HepG2 (cell line): Measurements from ENCODE around the gene MLST8. TPM values are rescaled to one million over a fixed set of nuclear protein-coding genes. Genes with fewer than 3 reads are reported as not detected.

Experiments
- polyA plus RNA-seq, 8 experiments: library from polyadenylated mRNA; depleted of rRNA in 3 of 8; stranded (reverse) in 7 of 8; unstranded in 1 of 8; fragments of >200 nt; fragmentation: Illumina TruSeq in 4 of 8; extraction: Trizol in 4 of 8; gene quantifications; 2 replicates each; pipeline versions ENCODE4 v1.2.1 to v1.2.3, GENCODE V29; 2011 to 2016; ENCODE audit warnings: low read depth in 4 of 8, missing spikeins in 1 of 8, mixed read lengths in 1 of 8; ENCODE audit not compliant: insufficient read depth in 1 of 8
- total RNA-seq, 5 experiments: library from RNA; depleted of rRNA; stranded (reverse); fragments of >200 nt; fragmentation: Illumina TruSeq; extraction: Trizol; gene quantifications; 2 replicates each; pipeline ENCODE4 v1.2.3, GENCODE V29; 2016; ENCODE audit warnings: low read depth in 1 of 5

MLST8 gene
- total and polyA plus RNA-seq, 2 of the 13 experiments (the other 11 are each of a cell fraction or from before 2014, with no cell fraction given): 30.8 to 72.7 TPM

Other genes with a start within 250 kb of the MLST8 start
- 143 and 157 TPM in 2 replicates for gene NDUFB10, start 245.9 kb upstream of the MLST8 start, total RNA-seq (2016; rRNA removed; fragmentation: Illumina TruSeq; extraction: Trizol)
- gene NDUFB10, start 245.9 kb upstream of the MLST8 start, polyA plus RNA-seq (2011; rRNA removed): 68.6 and 73.7 TPM in 2 replicates
- gene RPS2, start 240.6 kb upstream of the MLST8 start, total RNA-seq (2016; rRNA removed; fragmentation: Illumina TruSeq; extraction: Trizol): 1,908 and 1,988 TPM in 2 replicates
- gene RPS2, start 240.6 kb upstream of the MLST8 start, polyA plus RNA-seq (2011; rRNA removed): 4,513 and 4,514 TPM in 2 replicates
- not detected in 2 replicates for gene RNF151, start 238.6 kb upstream of the MLST8 start, total RNA-seq (2016; rRNA removed; fragmentation: Illumina TruSeq; extraction: Trizol)
- gene RNF151, start 238.6 kb upstream of the MLST8 start, polyA plus RNA-seq (2011; rRNA removed): not detected in 2 replicates
- 31.2 and 38.0 TPM in 2 replicates for gene TBL3, start 233.4 kb upstream of the MLST8 start, total RNA-seq (2016; rRNA removed; fragmentation: Illumina TruSeq; extraction: Trizol)
- 16.8 and 24.9 TPM in 2 replicates for gene TBL3, start 233.4 kb upstream of the MLST8 start, polyA plus RNA-seq (2011; rRNA removed)
- 0.21 and 1.4 TPM in 2 replicates for gene NOXO1, start 224.0 kb upstream of the MLST8 start, total RNA-seq (2016; rRNA removed; fragmentation: Illumina TruSeq; extraction: Trizol)
- 0.69 and 1.4 TPM in 2 replicates for gene NOXO1, start 224.0 kb upstream of the MLST8 start, polyA plus RNA-seq (2011; rRNA removed)
- gene GFER, start 221.3 kb upstream of the MLST8 start, total RNA-seq (2016; rRNA removed; fragmentation: Illumina TruSeq; extraction: Trizol): 68.3 and 71.7 TPM in 2 replicates
- 28.6 and 35.9 TPM in 2 replicates for gene GFER, start 221.3 kb upstream of the MLST8 start, polyA plus RNA-seq (2011; rRNA removed)
- 0.58 and 0.97 TPM in 2 replicates for gene SYNGR3, start 215.5 kb upstream of the MLST8 start, total RNA-seq (2016; rRNA removed; fragmentation: Illumina TruSeq; extraction: Trizol)
- gene SYNGR3, start 215.5 kb upstream of the MLST8 start, polyA plus RNA-seq (2011; rRNA removed): 5.7 and 7.4 TPM in 2 replicates
- 9.5 and 13.5 TPM in 2 replicates for gene ZNF598, start 195.6 kb upstream of the MLST8 start, total RNA-seq (2016; rRNA removed; fragmentation: Illumina TruSeq; extraction: Trizol)
- 14.2 and 17.6 TPM in 2 replicates for gene ZNF598, start 195.6 kb upstream of the MLST8 start, polyA plus RNA-seq (2011; rRNA removed)
- gene NPW, start 185.7 kb upstream of the MLST8 start, total RNA-seq (2016; rRNA removed; fragmentation: Illumina TruSeq; extraction: Trizol): 0.97 TPM in 1 of 2 replicates, not detected in the other
- 0.24 and 0.25 TPM in 2 replicates for gene NPW, start 185.7 kb upstream of the MLST8 start, polyA plus RNA-seq (2011; rRNA removed)
- 15.8 and 23.7 TPM in 2 replicates for gene NHERF2, start 178.6 kb upstream of the MLST8 start, total RNA-seq (2016; rRNA removed; fragmentation: Illumina TruSeq; extraction: Trizol)
- gene NHERF2, start 178.6 kb upstream of the MLST8 start, polyA plus RNA-seq (2011; rRNA removed): 39.3 and 47.2 TPM in 2 replicates
- gene NTHL1, start 157.6 kb upstream of the MLST8 start, total RNA-seq (2016; rRNA removed; fragmentation: Illumina TruSeq; extraction: Trizol): 64.8 and 64.9 TPM in 2 replicates
- 47.5 and 55.6 TPM in 2 replicates for gene NTHL1, start 157.6 kb upstream of the MLST8 start, polyA plus RNA-seq (2011; rRNA removed)
- gene TSC2, start 157.5 kb upstream of the MLST8 start, total RNA-seq (2016; rRNA removed; fragmentation: Illumina TruSeq; extraction: Trizol): 10.3 and 19.6 TPM in 2 replicates
- 40.4 and 44.6 TPM in 2 replicates for gene TSC2, start 157.5 kb upstream of the MLST8 start, polyA plus RNA-seq (2011; rRNA removed)
- gene PKD1, start 69.6 kb upstream of the MLST8 start, total RNA-seq (2016; rRNA removed; fragmentation: Illumina TruSeq; extraction: Trizol): 9.1 and 22.1 TPM in 2 replicates
- 23.0 and 40.7 TPM in 2 replicates for gene PKD1, start 69.6 kb upstream of the MLST8 start, polyA plus RNA-seq (2011; rRNA removed)
- 0.45 and 0.86 TPM in 2 replicates for gene RAB26, start 56.8 kb upstream of the MLST8 start, total RNA-seq (2016; rRNA removed; fragmentation: Illumina TruSeq; extraction: Trizol)
- 3.6 and 3.7 TPM in 2 replicates for gene RAB26, start 56.8 kb upstream of the MLST8 start, polyA plus RNA-seq (2011; rRNA removed)
- 40.3 and 47.9 TPM in 2 replicates for gene TRAF7, start 49.7 kb upstream of the MLST8 start, total RNA-seq (2016; rRNA removed; fragmentation: Illumina TruSeq; extraction: Trizol)
- gene TRAF7, start 49.7 kb upstream of the MLST8 start, polyA plus RNA-seq (2011; rRNA removed): 65.6 and 67.9 TPM in 2 replicates
- 1.2 and 1.4 TPM in 2 replicates for gene CASKIN1, start 8.8 kb upstream of the MLST8 start, total RNA-seq (2016; rRNA removed; fragmentation: Illumina TruSeq; extraction: Trizol)
- gene CASKIN1, start 8.8 kb upstream of the MLST8 start, polyA plus RNA-seq (2011; rRNA removed): 2.2 and 9.4 TPM in 2 replicates
- 1.7 and 5.8 TPM in 2 replicates for gene BRICD5, start 5.4 kb downstream of the MLST8 start, total RNA-seq (2016; rRNA removed; fragmentation: Illumina TruSeq; extraction: Trizol)
- gene BRICD5, start 5.4 kb downstream of the MLST8 start, polyA plus RNA-seq (2011; rRNA removed): 1.6 and 2.0 TPM in 2 replicates
- gene PGP, start 9.4 kb downstream of the MLST8 start, total RNA-seq (2016; rRNA removed; fragmentation: Illumina TruSeq; extraction: Trizol): 15.6 and 18.3 TPM in 2 replicates
- 7.3 and 8.4 TPM in 2 replicates for gene PGP, start 9.4 kb downstream of the MLST8 start, polyA plus RNA-seq (2011; rRNA removed)
- 10.3 and 19.5 TPM in 2 replicates for gene E4F1, start 18.1 kb downstream of the MLST8 start, total RNA-seq (2016; rRNA removed; fragmentation: Illumina TruSeq; extraction: Trizol)
- 13.8 and 17.2 TPM in 2 replicates for gene E4F1, start 18.1 kb downstream of the MLST8 start, polyA plus RNA-seq (2011; rRNA removed)
- gene DNASE1L2, start 31.0 kb downstream of the MLST8 start, total RNA-seq (2016; rRNA removed; fragmentation: Illumina TruSeq; extraction: Trizol): 0.11 and 0.44 TPM in 2 replicates
- 0.50 and 1.2 TPM in 2 replicates for gene DNASE1L2, start 31.0 kb downstream of the MLST8 start, polyA plus RNA-seq (2011; rRNA removed)
- gene ECI1, start 46.1 kb downstream of the MLST8 start, total RNA-seq (2016; rRNA removed; fragmentation: Illumina TruSeq; extraction: Trizol): 73.8 and 82.0 TPM in 2 replicates
- gene ECI1, start 46.1 kb downstream of the MLST8 start, polyA plus RNA-seq (2011; rRNA removed): 102 and 117 TPM in 2 replicates
- gene RNPS1, start 62.7 kb downstream of the MLST8 start, total RNA-seq (2016; rRNA removed; fragmentation: Illumina TruSeq; extraction: Trizol): 126 and 127 TPM in 2 replicates
- 124 and 133 TPM in 2 replicates for gene RNPS1, start 62.7 kb downstream of the MLST8 start, polyA plus RNA-seq (2011; rRNA removed)
- gene ABCA3, start 135.3 kb downstream of the MLST8 start, total RNA-seq (2016; rRNA removed; fragmentation: Illumina TruSeq; extraction: Trizol): 0.41 and 0.60 TPM in 2 replicates
- 1.5 and 2.3 TPM in 2 replicates for gene ABCA3, start 135.3 kb downstream of the MLST8 start, polyA plus RNA-seq (2011; rRNA removed)
- gene CCNF, start 224.0 kb downstream of the MLST8 start, total RNA-seq (2016; rRNA removed; fragmentation: Illumina TruSeq; extraction: Trizol): 13.7 and 22.8 TPM in 2 replicates
- 5.0 and 6.4 TPM in 2 replicates for gene CCNF, start 224.0 kb downstream of the MLST8 start, polyA plus RNA-seq (2011; rRNA removed)